ENCODE results near the gene TMEM245. TPM values are rescaled to one million over a fixed set of nuclear protein-coding genes. Genes with fewer than 3 reads are reported as not detected.
A peak's percentile ranks its signal among the peaks of the same experiment; 100 is the strongest.

The TMEM245 gene
- total and polyA plus RNA-seq, 2 of the 13 experiments (the other 11 are each of a cell fraction or from before 2014, with no cell fraction given): 53.5 to 55.4 TPM

DNA sequence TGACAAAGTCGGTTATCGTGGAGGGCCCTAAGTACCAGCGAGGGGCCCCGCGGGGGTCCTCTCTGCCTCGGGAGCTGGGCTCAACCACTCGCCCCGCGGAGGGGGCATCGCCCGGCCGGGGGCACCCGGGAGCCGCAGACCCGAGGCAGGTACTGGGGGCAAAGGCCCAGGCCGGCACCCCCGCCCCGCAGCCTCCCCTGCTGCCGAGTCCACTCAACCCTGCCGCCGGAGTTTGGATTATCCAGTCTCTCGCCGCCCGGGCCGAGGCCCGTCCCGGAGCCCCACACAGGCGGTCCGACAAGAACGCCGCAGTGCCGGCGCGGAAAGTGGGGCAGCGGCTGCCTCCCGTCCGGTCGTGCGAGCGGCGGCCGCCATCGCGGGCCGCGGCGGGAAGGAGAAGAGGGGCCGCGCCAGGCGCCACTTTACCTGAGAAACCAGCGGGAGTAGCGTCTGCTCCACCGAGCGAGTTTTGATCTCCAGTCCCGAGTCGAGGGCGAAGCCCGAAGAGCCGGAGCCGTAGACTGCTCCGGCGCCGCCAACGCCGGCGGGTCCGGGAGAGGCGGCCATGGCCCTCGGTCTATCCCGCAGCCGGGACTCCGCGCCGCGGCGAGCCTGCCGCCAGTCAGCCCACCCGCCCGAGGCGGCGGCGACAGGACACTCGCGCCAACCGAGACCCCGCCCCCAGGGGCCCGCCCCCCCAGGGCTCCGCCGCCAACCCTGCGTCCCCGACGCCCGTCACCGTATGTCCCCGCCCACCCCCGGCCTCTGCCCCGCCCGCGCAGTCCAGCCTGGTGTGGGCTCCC lies 106.7 kb downstream of the TMEM245 start, which contains the start of gene CTNNAL1 (continued):
- TF ChIP-seq, protein P1, sequence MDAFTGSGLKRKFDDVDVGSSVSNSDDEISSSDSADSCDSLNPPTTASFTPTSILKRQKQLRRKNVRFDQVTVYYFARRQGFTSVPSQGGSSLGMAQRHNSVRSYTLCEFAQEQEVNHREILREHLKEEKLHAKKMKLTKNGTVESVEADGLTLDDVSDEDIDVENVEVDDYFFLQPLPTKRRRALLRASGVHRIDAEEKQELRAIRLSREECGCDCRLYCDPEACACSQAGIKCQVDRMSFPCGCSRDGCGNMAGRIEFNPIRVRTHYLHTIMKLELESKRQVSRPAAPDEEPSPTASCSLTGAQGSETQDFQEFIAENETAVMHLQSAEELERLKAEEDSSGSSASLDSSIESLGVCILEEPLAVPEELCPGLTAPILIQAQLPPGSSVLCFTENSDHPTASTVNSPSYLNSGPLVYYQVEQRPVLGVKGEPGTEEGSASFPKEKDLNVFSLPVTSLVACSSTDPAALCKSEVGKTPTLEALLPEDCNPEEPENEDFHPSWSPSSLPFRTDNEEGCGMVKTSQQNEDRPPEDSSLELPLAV (CRISPR knock-in tag; conservative IDR thresholded peaks at IDR 0.05; ENCODE audit: low read depth): no peak
- TF ChIP-seq NR2C2 (CRISPR knock-in tag; IDR thresholded peaks at IDR 0.05; ENCODE audit: borderline replicate concordance) (0 out of 2 replicates have a peak, but pooled peaks have one; percentile 24), RARA (CRISPR knock-in tag; IDR thresholded peaks at IDR 0.05) (no peak), ARNTL (CRISPR knock-in tag; IDR thresholded peaks at IDR 0.05) (no peak), HNRNPL (IDR thresholded peaks at IDR 0.05; ENCODE audit: low read depth, low read length) (no peak), HDAC6 (IDR thresholded peaks at IDR 0.05; ENCODE audit: low read depth, low read length) (no peak), SOX13 (IDR thresholded peaks at IDR 0.05) (no peak), SOX13 (CRISPR knock-in tag; conservative IDR thresholded peaks at IDR 0.05 in 1 of 2, IDR thresholded peaks at IDR 0.05 in 1 of 2) (0 out of 4 replicates have a peak, but pooled peaks of 1 of the 2 experiments have one; percentile 13), PPARG (CRISPR knock-in tag; conservative IDR thresholded peaks at IDR 0.05) (no peak), TRIM24 (CRISPR knock-in tag; IDR thresholded peaks at IDR 0.05) (no peak), ONECUT2 (CRISPR knock-in tag; IDR thresholded peaks at IDR 0.05) (no peak), KAT7 (CRISPR knock-in tag; IDR thresholded peaks at IDR 0.05; ENCODE audit: borderline replicate concordance) (0 out of 2 replicates have a peak, but pooled peaks have one; percentile 49), ZSCAN25 (CRISPR knock-in tag; IDR thresholded peaks at IDR 0.05) (no peak), ZEB1 (IDR thresholded peaks at IDR 0.05; ENCODE audit: insufficient replicate concordance, low read depth) (no peak)
- TF ChIP-seq, protein P2, sequence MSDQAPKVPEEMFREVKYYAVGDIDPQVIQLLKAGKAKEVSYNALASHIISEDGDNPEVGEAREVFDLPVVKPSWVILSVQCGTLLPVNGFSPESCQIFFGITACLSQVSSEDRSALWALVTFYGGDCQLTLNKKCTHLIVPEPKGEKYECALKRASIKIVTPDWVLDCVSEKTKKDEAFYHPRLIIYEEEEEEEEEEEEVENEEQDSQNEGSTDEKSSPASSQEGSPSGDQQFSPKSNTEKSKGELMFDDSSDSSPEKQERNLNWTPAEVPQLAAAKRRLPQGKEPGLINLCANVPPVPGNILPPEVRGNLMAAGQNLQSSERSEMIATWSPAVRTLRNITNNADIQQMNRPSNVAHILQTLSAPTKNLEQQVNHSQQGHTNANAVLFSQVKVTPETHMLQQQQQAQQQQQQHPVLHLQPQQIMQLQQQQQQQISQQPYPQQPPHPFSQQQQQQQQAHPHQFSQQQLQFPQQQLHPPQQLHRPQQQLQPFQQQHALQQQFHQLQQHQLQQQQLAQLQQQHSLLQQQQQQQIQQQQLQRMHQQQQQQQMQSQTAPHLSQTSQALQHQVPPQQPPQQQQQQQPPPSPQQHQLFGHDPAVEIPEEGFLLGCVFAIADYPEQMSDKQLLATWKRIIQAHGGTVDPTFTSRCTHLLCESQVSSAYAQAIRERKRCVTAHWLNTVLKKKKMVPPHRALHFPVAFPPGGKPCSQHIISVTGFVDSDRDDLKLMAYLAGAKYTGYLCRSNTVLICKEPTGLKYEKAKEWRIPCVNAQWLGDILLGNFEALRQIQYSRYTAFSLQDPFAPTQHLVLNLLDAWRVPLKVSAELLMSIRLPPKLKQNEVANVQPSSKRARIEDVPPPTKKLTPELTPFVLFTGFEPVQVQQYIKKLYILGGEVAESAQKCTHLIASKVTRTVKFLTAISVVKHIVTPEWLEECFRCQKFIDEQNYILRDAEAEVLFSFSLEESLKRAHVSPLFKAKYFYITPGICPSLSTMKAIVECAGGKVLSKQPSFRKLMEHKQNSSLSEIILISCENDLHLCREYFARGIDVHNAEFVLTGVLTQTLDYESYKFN (CRISPR knock-in tag; conservative IDR thresholded peaks at IDR 0.05): no peak
- TF ChIP-seq, protein P3, sequence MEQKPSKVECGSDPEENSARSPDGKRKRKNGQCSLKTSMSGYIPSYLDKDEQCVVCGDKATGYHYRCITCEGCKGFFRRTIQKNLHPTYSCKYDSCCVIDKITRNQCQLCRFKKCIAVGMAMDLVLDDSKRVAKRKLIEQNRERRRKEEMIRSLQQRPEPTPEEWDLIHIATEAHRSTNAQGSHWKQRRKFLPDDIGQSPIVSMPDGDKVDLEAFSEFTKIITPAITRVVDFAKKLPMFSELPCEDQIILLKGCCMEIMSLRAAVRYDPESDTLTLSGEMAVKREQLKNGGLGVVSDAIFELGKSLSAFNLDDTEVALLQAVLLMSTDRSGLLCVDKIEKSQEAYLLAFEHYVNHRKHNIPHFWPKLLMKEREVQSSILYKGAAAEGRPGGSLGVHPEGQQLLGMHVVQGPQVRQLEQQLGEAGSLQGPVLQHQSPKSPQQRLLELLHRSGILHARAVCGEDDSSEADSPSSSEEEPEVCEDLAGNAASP (CRISPR knock-in tag; IDR thresholded peaks at IDR 0.05; ENCODE audit: borderline replicate concordance): no peak
- TF ChIP-seq, protein P4, sequence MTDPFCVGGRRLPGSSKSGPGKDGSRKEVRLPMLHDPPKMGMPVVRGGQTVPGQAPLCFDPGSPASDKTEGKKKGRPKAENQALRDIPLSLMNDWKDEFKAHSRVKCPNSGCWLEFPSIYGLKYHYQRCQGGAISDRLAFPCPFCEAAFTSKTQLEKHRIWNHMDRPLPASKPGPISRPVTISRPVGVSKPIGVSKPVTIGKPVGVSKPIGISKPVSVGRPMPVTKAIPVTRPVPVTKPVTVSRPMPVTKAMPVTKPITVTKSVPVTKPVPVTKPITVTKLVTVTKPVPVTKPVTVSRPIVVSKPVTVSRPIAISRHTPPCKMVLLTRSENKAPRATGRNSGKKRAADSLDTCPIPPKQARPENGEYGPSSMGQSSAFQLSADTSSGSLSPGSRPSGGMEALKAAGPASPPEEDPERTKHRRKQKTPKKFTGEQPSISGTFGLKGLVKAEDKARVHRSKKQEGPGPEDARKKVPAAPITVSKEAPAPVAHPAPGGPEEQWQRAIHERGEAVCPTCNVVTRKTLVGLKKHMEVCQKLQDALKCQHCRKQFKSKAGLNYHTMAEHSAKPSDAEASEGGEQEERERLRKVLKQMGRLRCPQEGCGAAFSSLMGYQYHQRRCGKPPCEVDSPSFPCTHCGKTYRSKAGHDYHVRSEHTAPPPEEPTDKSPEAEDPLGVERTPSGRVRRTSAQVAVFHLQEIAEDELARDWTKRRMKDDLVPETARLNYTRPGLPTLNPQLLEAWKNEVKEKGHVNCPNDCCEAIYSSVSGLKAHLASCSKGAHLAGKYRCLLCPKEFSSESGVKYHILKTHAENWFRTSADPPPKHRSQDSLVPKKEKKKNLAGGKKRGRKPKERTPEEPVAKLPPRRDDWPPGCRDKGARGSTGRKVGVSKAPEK (CRISPR knock-in tag; IDR thresholded peaks at IDR 0.05; ENCODE audit: borderline replicate concordance): no peak
- TF ChIP-seq, protein P5, sequence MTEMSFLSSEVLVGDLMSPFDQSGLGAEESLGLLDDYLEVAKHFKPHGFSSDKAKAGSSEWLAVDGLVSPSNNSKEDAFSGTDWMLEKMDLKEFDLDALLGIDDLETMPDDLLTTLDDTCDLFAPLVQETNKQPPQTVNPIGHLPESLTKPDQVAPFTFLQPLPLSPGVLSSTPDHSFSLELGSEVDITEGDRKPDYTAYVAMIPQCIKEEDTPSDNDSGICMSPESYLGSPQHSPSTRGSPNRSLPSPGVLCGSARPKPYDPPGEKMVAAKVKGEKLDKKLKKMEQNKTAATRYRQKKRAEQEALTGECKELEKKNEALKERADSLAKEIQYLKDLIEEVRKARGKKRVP (CRISPR knock-in tag; IDR thresholded peaks at IDR 0.05): no peak

Measured in HepG2 (cell line).